ENCODE data around the gene PNKP. TPM values are rescaled to one million over a fixed set of nuclear protein-coding genes. Genes with fewer than 3 reads are reported as not detected.
A peak's percentile ranks its signal among the peaks of the same experiment; 100 is the strongest.

The PNKP gene
- total and polyA plus RNA-seq, 9 of the 15 experiments (the other 6 are each of a cell fraction or from before 2014, with no cell fraction given), result 2.8 to 85.4 (median 25.3) TPM

DNA sequence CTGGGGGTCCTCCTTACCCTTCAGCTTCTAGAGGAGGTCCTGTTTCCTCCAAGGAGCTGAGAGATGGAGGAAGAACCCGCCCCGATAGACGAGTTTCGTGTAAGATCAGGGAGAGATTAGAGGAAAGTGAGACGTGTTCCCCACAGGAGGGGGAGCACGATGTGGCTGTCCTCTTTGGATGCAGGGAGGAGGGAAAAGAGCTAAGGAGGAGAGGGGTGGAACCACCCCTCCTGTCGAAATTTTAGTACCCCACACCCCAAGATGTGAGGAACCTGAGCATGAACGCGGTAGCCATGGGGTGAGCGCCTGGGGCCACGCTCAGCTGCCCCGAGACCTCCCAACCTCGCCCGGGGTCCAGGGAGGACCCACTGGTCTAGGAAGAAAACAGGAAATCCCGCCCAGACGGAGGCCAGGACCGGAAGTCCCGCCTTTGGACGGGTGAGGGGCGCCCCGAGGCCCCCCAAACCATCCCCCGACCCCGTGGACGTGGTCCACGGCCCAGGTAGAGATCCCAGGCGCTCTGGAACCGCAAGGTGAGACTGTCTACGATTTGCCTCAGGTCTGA lies 8.6 kb upstream of the PNKP start (continued):
- TF ChIP-seq, protein P1, sequence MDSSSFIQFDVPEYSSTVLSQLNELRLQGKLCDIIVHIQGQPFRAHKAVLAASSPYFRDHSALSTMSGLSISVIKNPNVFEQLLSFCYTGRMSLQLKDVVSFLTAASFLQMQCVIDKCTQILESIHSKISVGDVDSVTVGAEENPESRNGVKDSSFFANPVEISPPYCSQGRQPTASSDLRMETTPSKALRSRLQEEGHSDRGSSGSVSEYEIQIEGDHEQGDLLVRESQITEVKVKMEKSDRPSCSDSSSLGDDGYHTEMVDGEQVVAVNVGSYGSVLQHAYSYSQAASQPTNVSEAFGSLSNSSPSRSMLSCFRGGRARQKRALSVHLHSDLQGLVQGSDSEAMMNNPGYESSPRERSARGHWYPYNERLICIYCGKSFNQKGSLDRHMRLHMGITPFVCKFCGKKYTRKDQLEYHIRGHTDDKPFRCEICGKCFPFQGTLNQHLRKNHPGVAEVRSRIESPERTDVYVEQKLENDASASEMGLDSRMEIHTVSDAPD (CRISPR knock-in tag; IDR thresholded peaks at IDR 0.05), result no peak
- TF ChIP-seq MCM2 (IDR thresholded peaks at IDR 0.05; ENCODE audit: low read depth), result peak; percentile 57; the same call in 1 of the 2 replicates
- no peak for TF ChIP-seq RUNX1 (IDR thresholded peaks at IDR 0.05; ENCODE audit: low read depth)
- TF ChIP-seq, protein P2, sequence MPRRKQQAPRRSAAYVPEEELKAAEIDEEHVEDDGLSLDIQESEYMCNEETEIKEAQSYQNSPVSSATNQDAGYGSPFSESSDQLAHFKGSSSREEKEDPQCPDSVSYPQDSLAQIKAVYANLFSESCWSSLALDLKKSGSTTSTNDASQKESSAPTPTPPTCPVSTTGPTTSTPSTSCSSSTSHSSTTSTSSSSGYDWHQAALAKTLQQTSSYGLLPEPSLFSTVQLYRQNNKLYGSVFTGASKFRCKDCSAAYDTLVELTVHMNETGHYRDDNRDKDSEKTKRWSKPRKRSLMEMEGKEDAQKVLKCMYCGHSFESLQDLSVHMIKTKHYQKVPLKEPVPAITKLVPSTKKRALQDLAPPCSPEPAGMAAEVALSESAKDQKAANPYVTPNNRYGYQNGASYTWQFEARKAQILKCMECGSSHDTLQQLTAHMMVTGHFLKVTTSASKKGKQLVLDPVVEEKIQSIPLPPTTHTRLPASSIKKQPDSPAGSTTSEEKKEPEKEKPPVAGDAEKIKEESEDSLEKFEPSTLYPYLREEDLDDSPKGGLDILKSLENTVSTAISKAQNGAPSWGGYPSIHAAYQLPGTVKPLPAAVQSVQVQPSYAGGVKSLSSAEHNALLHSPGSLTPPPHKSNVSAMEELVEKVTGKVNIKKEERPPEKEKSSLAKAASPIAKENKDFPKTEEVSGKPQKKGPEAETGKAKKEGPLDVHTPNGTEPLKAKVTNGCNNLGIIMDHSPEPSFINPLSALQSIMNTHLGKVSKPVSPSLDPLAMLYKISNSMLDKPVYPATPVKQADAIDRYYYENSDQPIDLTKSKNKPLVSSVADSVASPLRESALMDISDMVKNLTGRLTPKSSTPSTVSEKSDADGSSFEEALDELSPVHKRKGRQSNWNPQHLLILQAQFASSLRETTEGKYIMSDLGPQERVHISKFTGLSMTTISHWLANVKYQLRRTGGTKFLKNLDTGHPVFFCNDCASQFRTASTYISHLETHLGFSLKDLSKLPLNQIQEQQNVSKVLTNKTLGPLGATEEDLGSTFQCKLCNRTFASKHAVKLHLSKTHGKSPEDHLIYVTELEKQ (CRISPR knock-in tag; IDR thresholded peaks at IDR 0.05), result no peak
- TF ChIP-seq E4F1 (CRISPR knock-in tag; IDR thresholded peaks at IDR 0.05; ENCODE audit: borderline replicate concordance), result no peak
